GM20431 (cell line): ENCODE measurements around the gene NBPF3.
"Not testable (repeated sequence)": the region's sequence is repeated elsewhere in the genome, so short reads cannot be mapped to it uniquely, and the experiment has no call there.

ENCODE experiments used
- in situ Hi-C: fragments of 300-500 bp; cut with MseI, MboI; formaldehyde crosslinking; loops from one replicate; pipeline ENCODE4 v1.15.0; 2020; ENCODE audit warnings: low sequenced_read_pairs; ENCODE audit not compliant: unreplicated experiment

The NBPF3 gene

GRCh38 chr1:21436488-21437340 lies 3.2 kb upstream of the NBPF3 start:
- in situ Hi-C loops = no loop called here

DNA sequence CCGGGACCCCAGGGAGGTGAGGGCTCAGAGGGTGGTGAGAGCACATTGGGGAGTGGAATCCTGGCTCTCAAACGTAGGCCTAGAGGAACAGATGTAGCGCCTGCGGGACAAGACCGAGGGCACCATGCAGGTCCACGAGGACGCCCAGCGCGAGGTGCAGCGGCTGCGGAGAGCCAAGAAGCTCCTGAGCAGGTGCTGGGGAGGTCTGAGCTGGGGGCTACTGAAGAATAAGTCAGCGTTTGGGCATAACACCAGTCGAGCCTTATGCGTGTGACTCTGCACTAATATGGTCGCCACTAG lies 2.6 kb upstream of the NBPF3 start:
- in situ Hi-C loops = no loop called here

DNA sequence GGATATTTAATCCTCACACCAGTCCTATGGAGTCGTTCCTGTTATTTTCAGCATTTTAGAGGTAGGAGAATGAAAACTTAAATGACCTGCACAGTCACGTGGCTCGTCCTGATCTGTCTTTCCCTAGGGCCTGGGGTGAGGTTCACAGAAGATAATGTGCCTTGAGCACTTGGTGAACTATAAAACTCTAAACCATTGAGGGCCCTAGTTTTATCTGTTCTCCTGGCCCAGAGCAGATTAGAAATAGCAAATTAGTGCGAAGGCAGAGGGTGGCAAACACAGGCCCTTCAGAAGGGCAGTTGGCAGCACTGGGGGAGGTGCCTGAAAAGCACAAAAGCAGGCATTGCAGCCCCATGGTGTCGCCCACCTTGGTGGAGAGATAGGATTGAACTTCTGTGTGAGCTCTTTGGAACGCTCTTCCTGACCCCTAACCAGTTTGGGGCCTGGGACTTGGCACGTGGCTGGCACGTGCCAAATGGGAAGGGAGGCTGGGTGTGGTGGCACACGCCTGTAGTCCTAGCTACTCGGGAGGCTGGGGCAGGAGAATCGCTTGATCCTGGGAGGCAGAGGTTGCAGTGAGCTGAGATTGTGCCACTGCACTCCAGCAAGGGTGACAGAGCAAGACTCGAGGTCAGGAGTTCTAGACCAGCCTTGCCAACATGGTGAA lies 1.2 kb upstream of the NBPF3 start:
- in situ Hi-C loops = not testable (repeated sequence)

DNA sequence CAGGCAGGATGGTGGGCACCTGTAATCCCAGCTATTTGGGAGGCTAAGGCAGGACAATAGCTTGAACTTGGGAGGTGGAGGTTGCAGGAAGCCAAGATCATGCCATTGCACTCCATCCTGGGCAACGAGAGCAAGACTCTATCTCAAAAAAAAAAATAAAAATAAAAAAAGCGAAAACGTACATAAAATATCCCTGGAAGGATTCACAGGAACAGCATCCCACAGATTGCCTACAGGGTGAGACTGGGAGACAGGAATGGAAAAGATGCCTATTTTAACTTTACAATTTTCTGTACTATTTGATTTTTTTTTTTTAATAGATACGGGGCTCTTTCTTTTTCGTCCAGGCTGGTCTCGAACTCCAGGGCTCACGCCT lies 604 bp upstream of the NBPF3 start:
- in situ Hi-C loops = no loop called here

GRCh38 chr1:21440630-21441125 lies 741 bp downstream of the NBPF3 start:
- in situ Hi-C loops = not testable (repeated sequence)

DNA sequence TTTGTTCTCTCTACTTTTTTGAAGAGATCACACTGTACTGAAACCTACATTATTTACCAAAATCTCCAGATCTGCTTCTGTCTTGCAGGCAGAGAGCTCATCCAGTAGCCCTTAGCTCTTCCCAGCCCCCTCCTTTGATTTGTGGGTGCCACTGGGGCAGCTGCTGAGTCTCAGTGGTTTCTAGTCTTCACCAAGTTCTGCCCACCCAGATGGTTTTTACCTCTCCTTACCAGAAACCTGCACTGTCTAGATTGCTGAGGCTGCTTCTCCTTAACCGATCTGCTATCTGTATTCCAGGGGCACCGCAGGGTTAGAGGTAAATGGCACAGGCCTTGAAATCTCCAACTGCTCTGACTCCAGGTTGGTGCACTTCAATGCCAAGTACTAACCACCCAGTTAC lies 6.7 kb downstream of the NBPF3 start:
- in situ Hi-C loops = not testable (repeated sequence)

GRCh38 chr1:21447311-21447710 lies 7.4 kb downstream of the NBPF3 start:
- in situ Hi-C loops = no loop called here

GRCh38 chr1:21449906-21450305 lies 10.0 kb downstream of the NBPF3 start:
- in situ Hi-C loops = no loop called here

DNA sequence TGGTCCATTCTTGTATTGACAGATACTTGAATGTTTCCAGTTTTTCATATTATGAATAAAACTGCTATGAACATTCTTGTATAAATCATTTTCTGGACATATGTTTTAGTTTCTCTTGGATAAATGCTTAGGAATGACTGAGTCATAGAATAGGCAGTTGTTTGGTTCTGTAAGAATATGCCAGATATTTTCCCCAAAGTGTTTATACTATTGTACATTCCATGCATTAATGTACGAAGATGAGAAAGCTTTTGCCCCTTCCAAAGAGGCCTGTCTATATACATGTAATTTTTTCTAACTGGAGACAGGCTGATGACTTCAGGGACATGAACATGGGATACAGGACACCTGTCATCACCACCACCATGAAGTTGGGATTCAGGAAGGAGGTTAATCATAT lies 11.3 kb downstream of the NBPF3 start:
- in situ Hi-C loops = no loop called here

DNA sequence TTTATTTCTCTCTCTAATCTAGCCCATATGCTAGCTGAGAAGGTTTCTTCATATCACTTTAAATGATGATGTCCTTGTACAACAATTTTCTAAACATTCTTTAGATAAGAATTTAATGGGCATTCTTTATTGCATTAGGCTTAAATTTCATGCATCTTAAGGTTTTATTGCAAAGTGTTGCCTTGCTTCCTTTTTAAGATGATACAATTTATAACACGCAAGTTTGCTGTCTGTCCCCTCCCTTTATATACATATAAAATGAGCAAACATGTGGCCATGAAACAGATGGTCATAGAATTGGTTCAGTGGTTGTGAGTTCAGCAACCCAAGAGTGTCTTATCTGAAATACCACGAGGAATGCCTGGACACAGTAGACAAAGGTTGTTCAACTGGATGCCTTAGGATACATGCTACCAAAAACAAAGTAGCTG lies 12.1 kb downstream of the NBPF3 start:
- in situ Hi-C loops = no loop called here

DNA sequence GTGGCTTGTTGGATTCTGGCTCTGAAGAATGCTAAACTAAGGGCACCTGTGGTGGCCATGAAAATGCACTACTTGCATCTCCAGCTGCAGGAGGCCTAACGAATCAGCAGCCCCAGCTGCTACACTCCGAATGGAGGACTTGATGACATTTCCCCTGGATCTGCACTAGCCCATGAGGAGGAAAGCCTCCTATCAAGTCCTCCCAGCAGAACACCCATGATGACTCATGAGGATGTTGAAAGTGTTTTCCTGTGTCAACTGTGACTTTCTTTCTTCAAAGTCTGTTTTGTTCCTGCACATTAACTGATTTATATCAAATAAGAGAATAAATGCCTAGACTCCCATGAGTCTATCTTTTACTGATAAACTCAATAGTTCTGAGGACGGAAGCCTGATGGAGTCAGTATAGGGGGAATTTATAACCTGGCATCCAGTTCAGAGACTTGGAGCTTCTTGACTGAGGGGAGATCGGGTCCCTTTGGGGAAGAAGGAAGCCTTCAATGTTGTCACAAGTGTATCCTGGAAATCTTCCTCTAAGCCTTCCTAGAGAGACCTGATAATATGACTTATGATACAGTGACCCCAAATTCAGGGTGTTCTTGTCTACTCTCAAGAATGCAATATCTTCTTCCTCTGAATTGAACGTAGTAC lies 14.2 kb downstream of the NBPF3 start:
- in situ Hi-C loops = not testable (repeated sequence)

GRCh38 chr1:21454904-21455303 lies 15.0 kb downstream of the NBPF3 start:
- in situ Hi-C loops = not testable (repeated sequence)

GRCh38 chr1:21457654-21458053 lies 17.7 kb downstream of the NBPF3 start:
- in situ Hi-C loops = no loop called here

- in situ Hi-C loops = not testable (repeated sequence)
Observed at GRCh38 chr1:21465127-21465526, 25.2 kb downstream of the NBPF3 start.

- in situ Hi-C loops = not testable (repeated sequence)
Observed at GRCh38 chr1:21467946-21468345, 28.0 kb downstream of the NBPF3 start.

DNA sequence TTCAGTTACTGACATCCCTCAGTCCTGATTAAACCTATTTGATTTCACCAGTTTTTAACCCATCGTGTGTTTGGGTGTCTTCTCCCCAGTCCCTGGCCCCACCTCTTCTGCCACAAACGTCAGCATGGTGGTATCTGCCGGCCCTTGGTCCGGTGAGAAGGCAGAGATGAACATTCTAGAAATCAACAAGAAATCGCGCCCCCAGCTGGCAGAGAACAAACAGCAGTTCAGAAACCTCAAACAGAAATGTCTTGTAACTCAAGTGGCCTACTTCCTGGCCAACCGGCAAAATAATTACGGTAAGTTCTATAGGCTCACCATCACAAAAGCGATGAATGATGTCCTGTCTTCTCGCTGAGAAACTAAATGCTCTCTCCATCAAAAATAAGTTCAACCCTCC lies 28.7 kb downstream of the NBPF3 start:
- in situ Hi-C loops = no loop called here

DNA sequence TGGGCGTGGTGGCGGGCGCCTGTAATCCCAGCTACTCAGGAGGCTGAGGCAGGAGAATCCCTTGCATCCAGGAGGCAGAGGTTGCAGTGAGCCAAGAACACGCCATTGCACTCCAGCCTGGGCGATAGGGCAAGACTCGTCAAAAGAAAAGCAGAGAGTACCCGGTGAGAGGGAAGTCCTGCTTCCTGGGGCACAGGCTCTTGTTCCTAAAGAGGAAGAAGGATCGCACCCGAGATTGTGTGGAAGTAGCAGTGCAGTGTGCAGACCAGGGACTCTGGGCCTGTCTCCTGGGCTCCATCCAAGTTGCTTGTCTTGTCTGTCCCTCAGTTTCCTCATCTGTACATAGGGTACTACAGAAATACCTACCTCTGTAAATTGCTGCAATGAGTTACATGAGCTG lies 29.6 kb downstream of the NBPF3 start:
- in situ Hi-C loops = no loop called here

DNA sequence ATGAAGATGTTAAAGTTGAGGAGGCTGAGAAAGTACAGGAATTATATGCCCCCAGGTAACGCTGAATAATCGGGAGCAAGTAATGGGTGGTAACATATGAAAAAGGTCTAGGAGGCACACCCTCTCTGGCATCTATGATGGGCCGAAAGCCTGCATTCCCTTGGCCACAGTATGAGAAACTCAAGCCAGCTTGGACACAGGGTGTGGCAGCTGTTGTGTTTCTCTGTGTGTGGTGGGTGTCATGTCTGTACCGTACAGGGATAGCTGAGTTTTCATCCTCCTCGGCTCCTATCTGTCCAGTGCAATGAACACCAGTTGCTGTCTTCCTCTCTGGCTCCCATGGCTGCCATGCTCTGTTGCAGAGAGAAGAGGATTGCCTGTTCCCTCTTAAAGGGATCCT lies 32.9 kb downstream of the NBPF3 start:
- in situ Hi-C loops = no loop called here

DNA sequence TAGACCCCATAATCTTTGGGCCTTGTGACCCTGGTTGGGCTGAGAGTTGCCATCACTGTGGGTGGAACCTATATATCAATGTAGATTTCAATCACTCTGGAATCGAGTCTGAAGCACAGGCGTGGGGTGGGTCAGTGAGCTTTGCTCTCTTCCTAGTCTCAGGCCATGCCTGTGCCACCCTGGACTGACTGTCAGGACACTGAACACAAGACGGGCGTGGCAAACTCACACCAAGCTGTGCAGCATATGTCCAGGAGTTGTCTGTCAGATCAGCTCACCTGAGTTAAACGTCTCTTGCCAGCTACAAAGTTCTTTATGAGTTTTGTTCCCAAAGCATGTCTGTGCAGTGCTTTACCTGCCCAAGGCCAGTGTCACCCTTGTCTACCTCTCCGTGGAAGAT lies 38.4 kb downstream of the NBPF3 start:
- in situ Hi-C loops = no loop called here

DNA sequence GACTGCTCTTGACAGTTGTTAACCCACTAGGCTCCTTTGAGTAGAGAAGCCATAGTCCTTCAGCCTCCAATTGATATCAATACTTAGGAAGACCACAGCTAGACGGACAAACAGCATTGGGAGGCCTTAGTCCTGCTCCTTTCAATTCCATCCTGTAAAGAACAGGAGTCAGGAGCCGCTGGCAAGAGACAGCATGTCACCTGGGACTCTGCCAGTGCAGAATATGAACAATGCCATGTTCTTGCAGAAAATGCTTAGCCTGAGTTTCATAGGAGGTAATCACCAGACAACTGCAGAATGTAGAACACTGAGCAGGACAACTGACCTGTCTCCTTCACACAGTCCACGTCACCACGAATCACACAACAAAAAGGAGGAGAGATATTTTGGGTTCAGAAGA lies 43.9 kb downstream of the NBPF3 start:
- in situ Hi-C loops = not testable (repeated sequence)

GRCh38 chr1:21489146-21489545 lies 49.2 kb downstream of the NBPF3 start:
- in situ Hi-C loops = no loop called here
